HL-60 (cell line): ENCODE data around the gene PTTG2.

Source experiments
- POLR2AphosphoS5 ChIP-seq: IDR thresholded peaks from 2 replicates; pipeline ENCODE4 v1.6.1; 2012; ENCODE audit warnings: low read depth
- SPI1 ChIP-seq: IDR thresholded peaks from 2 replicates; pipeline ENCODE4 v1.6.1; 2012; ENCODE audit warnings: low read depth, mild to moderate bottlenecking, borderline replicate concordance
- TF ChIP-seq, protein P1 (sequence below): IDR thresholded peaks from one replicate; pipeline ENCODE4 v1.5.1; 2011; ENCODE audit warnings: low read length, control low read depth, inconsistent platforms; ENCODE audit not compliant: insufficient read depth
- TF ChIP-seq, protein P2 (sequence below): IDR thresholded peaks from 2 replicates; pipeline ENCODE4 v1.6.1; 2012; ENCODE audit warnings: low read depth; ENCODE audit not compliant: insufficient replicate concordance

DNA sequence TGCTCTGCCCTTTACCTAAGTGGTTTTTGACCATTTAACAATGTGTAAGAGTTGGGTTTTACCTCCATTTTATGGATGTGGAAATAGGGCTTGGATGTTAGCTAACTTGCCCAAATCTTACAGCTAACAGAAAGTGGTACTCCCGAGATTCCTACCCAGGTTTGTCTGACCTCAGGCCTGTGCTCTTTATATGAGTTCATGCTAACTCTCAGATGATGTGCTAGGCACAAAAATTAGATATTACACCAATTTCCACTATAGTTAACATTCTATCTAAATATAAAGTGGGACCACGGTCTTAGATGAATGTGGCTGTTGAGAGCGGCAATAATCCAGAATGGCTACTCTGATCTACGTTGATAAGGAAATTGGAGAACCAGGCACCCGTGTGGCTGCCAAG, at the start of gene PTTG2:
- TF ChIP-seq, protein P1, sequence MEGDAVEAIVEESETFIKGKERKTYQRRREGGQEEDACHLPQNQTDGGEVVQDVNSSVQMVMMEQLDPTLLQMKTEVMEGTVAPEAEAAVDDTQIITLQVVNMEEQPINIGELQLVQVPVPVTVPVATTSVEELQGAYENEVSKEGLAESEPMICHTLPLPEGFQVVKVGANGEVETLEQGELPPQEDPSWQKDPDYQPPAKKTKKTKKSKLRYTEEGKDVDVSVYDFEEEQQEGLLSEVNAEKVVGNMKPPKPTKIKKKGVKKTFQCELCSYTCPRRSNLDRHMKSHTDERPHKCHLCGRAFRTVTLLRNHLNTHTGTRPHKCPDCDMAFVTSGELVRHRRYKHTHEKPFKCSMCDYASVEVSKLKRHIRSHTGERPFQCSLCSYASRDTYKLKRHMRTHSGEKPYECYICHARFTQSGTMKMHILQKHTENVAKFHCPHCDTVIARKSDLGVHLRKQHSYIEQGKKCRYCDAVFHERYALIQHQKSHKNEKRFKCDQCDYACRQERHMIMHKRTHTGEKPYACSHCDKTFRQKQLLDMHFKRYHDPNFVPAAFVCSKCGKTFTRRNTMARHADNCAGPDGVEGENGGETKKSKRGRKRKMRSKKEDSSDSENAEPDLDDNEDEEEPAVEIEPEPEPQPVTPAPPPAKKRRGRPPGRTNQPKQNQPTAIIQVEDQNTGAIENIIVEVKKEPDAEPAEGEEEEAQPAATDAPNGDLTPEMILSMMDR = no peak
- no peak for TF ChIP-seq POLR2AphosphoS5
- TF ChIP-seq, protein P2, sequence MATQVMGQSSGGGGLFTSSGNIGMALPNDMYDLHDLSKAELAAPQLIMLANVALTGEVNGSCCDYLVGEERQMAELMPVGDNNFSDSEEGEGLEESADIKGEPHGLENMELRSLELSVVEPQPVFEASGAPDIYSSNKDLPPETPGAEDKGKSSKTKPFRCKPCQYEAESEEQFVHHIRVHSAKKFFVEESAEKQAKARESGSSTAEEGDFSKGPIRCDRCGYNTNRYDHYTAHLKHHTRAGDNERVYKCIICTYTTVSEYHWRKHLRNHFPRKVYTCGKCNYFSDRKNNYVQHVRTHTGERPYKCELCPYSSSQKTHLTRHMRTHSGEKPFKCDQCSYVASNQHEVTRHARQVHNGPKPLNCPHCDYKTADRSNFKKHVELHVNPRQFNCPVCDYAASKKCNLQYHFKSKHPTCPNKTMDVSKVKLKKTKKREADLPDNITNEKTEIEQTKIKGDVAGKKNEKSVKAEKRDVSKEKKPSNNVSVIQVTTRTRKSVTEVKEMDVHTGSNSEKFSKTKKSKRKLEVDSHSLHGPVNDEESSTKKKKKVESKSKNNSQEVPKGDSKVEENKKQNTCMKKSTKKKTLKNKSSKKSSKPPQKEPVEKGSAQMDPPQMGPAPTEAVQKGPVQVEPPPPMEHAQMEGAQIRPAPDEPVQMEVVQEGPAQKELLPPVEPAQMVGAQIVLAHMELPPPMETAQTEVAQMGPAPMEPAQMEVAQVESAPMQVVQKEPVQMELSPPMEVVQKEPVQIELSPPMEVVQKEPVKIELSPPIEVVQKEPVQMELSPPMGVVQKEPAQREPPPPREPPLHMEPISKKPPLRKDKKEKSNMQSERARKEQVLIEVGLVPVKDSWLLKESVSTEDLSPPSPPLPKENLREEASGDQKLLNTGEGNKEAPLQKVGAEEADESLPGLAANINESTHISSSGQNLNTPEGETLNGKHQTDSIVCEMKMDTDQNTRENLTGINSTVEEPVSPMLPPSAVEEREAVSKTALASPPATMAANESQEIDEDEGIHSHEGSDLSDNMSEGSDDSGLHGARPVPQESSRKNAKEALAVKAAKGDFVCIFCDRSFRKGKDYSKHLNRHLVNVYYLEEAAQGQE = no peak
- TF ChIP-seq SPI1 = no peak
